Neural cell (in vitro differentiated cells): ENCODE measurements around the gene YJEFN3. TPM values are rescaled to one million over a fixed set of nuclear protein-coding genes. Genes with fewer than 3 reads are reported as not detected.

Experiments used
- H2AFZ ChIP-seq: fragments of 200-600, 300-800 bp; sonication (generic), shearing (Covaris generic); 2 replicates; pipeline ENCODE4 v1.6.0; 2014; ENCODE audit warnings: low read depth, mild to moderate bottlenecking, antibody characterized with exemption, low read length, moderate library complexity
- H3F3A ChIP-seq: fragments of 200-600 bp; shearing (Covaris generic); 2 replicates; pipeline ENCODE4 v1.6.1; 2016; ENCODE audit warnings: mild to moderate bottlenecking, moderate library complexity, mixed read lengths, antibody characterized with exemption, low read length; ENCODE audit not compliant: insufficient read depth, poor library complexity, severe bottlenecking
- H3K27ac ChIP-seq: fragments of 200-600, 300-800 bp; sonication (generic), shearing (Covaris generic); 2 replicates; pipeline ENCODE4 v1.5.1; 2014; ENCODE audit warnings: mild to moderate bottlenecking, low read length, moderate library complexity
- H3K27me3 ChIP-seq: fragments of 300-800, 200-600 bp; sonication (generic), shearing (Covaris generic); 2 replicates; pipeline ENCODE4 v1.6.0; 2014; ENCODE audit warnings: mild to moderate bottlenecking, low read depth, low read length, moderate library complexity; ENCODE audit not compliant: insufficient read depth
- H3K36me3 ChIP-seq: fragments of 300-800, 200-600 bp; sonication (generic), shearing (Covaris generic); 2 replicates; pipeline ENCODE4 v1.5.1; 2014; ENCODE audit warnings: mild to moderate bottlenecking, antibody characterized with exemption, low read length, moderate library complexity; ENCODE audit not compliant: insufficient read depth
- H3K4me2 ChIP-seq: fragments of 300-800, 200-600 bp; sonication (generic), shearing (Covaris generic); 2 replicates; pipeline ENCODE4 v1.6.0; 2014; ENCODE audit warnings: mild to moderate bottlenecking, low read length
- H3K4me3 ChIP-seq: fragments of 300-800, 200-600 bp; sonication (generic), shearing (Covaris generic); 2 replicates; pipeline ENCODE4 v1.5.1; 2014; ENCODE audit warnings: mild to moderate bottlenecking, low read length, moderate library complexity
- H3K79me2 ChIP-seq: fragments of 200-600 bp; shearing (Covaris generic); replicated peaks from 2 replicates; pipeline ENCODE4 v1.6.0; 2014; ENCODE audit warnings: mild to moderate bottlenecking, low read length, moderate library complexity; ENCODE audit not compliant: insufficient read depth
- H3K9ac ChIP-seq: fragments of 300-800, 200-600 bp; sonication (generic), shearing (Covaris generic); 2 replicates; pipeline ENCODE4 v1.6.1; 2016; ENCODE audit warnings: mild to moderate bottlenecking, low read length, mixed read lengths
- H3K9me2 ChIP-seq: fragments of 200-600 bp; shearing (Covaris generic); 2 replicates; pipeline ENCODE4 v1.6.1; 2016; ENCODE audit warnings: mild to moderate bottlenecking, low read length, mixed read lengths; ENCODE audit not compliant: insufficient read depth
- H3K9me3 ChIP-seq: fragments of 200-600, 300-800 bp; sonication (generic), shearing (Covaris generic); 2 replicates; pipeline ENCODE4 v1.6.1; 2016; ENCODE audit warnings: mild to moderate bottlenecking, mixed run types, low read length, moderate library complexity, mixed read lengths
- H4K20me1 ChIP-seq: fragments of 200-600 bp; shearing (Covaris generic); 2 replicates; pipeline ENCODE4 v1.6.1; 2016; ENCODE audit warnings: mild to moderate bottlenecking, mixed run types; ENCODE audit not compliant: insufficient read depth
- EP300 ChIP-seq: fragments of 450-650 bp; conservative IDR thresholded peaks from 2 replicates; pipeline ENCODE4 v1.6.1; 2014; ENCODE audit warnings: antibody characterized with exemption, mild to moderate bottlenecking, moderate library complexity; ENCODE audit not compliant: poor library complexity, severe bottlenecking
- EZH2 ChIP-seq: fragments of 200-600, 300-800 bp; shearing (Covaris generic), sonication (generic); IDR thresholded peaks from 2 replicates; pipeline ENCODE4 v1.6.1; 2014; ENCODE audit warnings: antibody characterized with exemption, low read length, borderline replicate concordance, mild to moderate bottlenecking; ENCODE audit not compliant: insufficient read depth, poor library complexity, severe bottlenecking
- MXI1 ChIP-seq: fragments of 450-650 bp; conservative IDR thresholded peaks from 2 replicates; pipeline ENCODE4 v1.6.1; 2014; ENCODE audit warnings: antibody characterized with exemption, mild to moderate bottlenecking; ENCODE audit not compliant: poor library complexity, severe bottlenecking
- POLR2AphosphoS5 ChIP-seq: IDR thresholded peaks from 2 replicates; pipeline ENCODE4 v1.6.1; 2012
- RAD21 ChIP-seq: fragments of 450-650 bp; conservative IDR thresholded peaks from 2 replicates; pipeline ENCODE4 v1.6.1; 2014; ENCODE audit warnings: antibody characterized with exemption, mild to moderate bottlenecking, moderate library complexity
- REST ChIP-seq: IDR thresholded peaks from 2 replicates; pipeline ENCODE4 v1.6.1; 2012; ENCODE audit warnings: borderline replicate concordance
- SMC3 ChIP-seq: fragments of 450-650 bp; conservative IDR thresholded peaks from 2 replicates; pipeline ENCODE4 v1.6.1; 2014; ENCODE audit warnings: antibody characterized with exemption, mild to moderate bottlenecking, moderate library complexity; ENCODE audit not compliant: poor library complexity
- TAF1 ChIP-seq: IDR thresholded peaks from 2 replicates; pipeline ENCODE4 v1.6.1; 2012; ENCODE audit warnings: low read depth
- polyA plus RNA-seq: library from polyadenylated mRNA; depleted of rRNA; stranded (reverse); fragments of >200 nt; gene quantifications from 2 replicates; pipeline ENCODE4 v1.2.3, GENCODE V29; 2014
- TF ChIP-seq, protein P1 (sequence below): fragments of 450-650 bp; IDR thresholded peaks from 2 replicates; pipeline ENCODE4 v1.5.1; 2014; ENCODE audit warnings: antibody characterized with exemption, mild to moderate bottlenecking, moderate library complexity; ENCODE audit not compliant: poor library complexity, severe bottlenecking

The YJEFN3 gene
- polyA plus RNA-seq, 1 donor from 2014 or later, result 26.9 TPM

DNA sequence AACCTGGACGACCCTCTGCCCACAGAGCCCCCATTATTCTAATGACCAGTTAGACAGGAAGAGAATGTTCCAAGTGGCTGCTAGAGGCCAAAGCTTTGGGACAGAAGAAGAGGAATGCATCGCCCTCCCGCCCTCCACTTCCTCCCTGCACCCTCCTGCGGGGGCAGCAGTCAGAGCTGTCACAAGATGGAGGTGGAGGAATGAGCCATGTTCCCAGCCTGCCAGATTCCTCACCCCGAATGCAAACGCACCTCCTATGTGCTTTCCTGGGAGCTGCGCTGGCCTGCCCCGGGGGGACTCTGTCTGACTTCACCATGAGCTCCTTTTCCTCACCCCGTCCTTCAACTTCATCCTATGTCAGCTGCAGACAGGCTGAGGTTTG lies 1.7 kb downstream of the YJEFN3 start:
- Histone ChIP-seq H3K27ac (no peak overlapping the region), H3K79me2 (no peaks in the 10 kb centered on the region), H3K4me2 (no peak overlapping the region), H3F3A (no peaks in the 10 kb centered on the region), H3K9ac (no peak overlapping the region), H2AFZ (no peak overlapping the region), H3K9me3 (no peaks in the 10 kb centered on the region), H4K20me1 (no peaks in the 10 kb centered on the region), H3K36me3 (no peaks in the 10 kb centered on the region), H3K9me2 (no peaks in the 10 kb centered on the region), H3K4me3 (no peak overlapping the region), H3K27me3 (no peaks in the 10 kb centered on the region)
- TF ChIP-seq SMC3, result no peak
- TF ChIP-seq EZH2, result no peak
- TF ChIP-seq TAF1, result no peak
- TF ChIP-seq, protein P1, sequence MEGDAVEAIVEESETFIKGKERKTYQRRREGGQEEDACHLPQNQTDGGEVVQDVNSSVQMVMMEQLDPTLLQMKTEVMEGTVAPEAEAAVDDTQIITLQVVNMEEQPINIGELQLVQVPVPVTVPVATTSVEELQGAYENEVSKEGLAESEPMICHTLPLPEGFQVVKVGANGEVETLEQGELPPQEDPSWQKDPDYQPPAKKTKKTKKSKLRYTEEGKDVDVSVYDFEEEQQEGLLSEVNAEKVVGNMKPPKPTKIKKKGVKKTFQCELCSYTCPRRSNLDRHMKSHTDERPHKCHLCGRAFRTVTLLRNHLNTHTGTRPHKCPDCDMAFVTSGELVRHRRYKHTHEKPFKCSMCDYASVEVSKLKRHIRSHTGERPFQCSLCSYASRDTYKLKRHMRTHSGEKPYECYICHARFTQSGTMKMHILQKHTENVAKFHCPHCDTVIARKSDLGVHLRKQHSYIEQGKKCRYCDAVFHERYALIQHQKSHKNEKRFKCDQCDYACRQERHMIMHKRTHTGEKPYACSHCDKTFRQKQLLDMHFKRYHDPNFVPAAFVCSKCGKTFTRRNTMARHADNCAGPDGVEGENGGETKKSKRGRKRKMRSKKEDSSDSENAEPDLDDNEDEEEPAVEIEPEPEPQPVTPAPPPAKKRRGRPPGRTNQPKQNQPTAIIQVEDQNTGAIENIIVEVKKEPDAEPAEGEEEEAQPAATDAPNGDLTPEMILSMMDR, result no peak
- TF ChIP-seq RAD21, result no peak
- TF ChIP-seq MXI1, result no peak
- TF ChIP-seq POLR2AphosphoS5, result no peak
- no peak for TF ChIP-seq EP300
- no peak for TF ChIP-seq REST

GRCh38 chr19:19530889-19531288 lies 2.2 kb downstream of the YJEFN3 start:
- Histone ChIP-seq H3K9me2 (no peaks in the 10 kb centered on the region), H4K20me1 (no peaks in the 10 kb centered on the region), H2AFZ (no peak overlapping the region), H3F3A (no peaks in the 10 kb centered on the region), H3K36me3 (no peaks in the 10 kb centered on the region), H3K9me3 (no peaks in the 10 kb centered on the region), H3K4me2 (no peak overlapping the region), H3K9ac (no peak overlapping the region), H3K4me3 (no peak overlapping the region), H3K79me2 (no peaks in the 10 kb centered on the region), H3K27ac (no peak overlapping the region), H3K27me3 (no peaks in the 10 kb centered on the region)
- no peak for TF ChIP-seq POLR2AphosphoS5
- no peak for TF ChIP-seq RAD21
- no peak for TF ChIP-seq EZH2
